CD4-positive, alpha-beta T cell treated with Interleukin-17A for 4 hours (primary cell): ENCODE results near the gene KMT2D.

Experiments
- DNase-seq: peaks from one replicate; pipeline ENCODE4 v3.0.0-alpha.2; 2020; ENCODE audit warnings: mixed read lengths

Gene KMT2D

DNA sequence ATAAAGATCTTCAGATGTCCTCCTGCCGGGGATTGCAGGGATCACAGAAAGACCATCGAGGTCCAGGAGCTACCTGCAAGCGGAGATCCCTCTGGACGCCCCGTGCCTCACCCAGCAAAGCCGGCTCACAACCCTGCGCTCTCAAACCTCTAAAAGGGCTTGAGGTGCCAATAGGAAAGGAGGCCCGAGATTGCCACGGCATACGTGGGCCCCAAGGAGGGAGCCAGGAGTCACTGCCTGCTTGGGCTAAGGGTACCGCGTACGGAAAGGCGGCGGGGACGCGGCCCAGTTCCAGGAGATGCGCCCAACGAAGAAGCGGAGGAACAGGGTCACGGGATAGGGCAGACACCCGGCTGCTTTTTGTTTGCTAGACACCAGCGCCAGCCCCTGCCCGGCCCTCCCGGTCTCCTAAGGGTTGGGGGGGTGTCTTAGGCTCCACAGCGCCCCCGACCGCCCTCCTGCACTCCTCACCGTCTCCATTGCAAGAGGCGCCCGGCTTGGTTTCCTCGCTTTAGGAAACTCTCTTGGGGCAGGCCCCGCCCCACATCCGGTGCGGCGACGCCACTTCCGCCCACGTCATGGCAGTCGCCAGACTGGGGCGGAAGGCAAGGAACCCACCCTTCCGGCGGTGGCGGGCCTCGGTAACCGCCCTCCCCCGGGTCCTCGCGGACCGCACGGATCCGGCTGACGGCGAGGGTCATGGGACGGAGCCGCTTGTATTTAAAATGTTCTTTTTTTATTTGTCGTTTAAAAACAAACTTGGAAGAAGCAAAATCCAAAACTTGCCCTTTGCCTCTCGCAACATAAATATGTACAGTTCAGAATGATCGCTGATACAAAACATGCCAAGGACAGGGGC lies 42.1 kb downstream of the KMT2D start, which contains the start of gene PRKAG1:
TSS of gene PRKAG1 (minus strand) at position 516 of the 859 bp plus-strand sequence. CDS start at position 480, 36 bp downstream.
- peak; percentile 97 for DNase-seq

DNA sequence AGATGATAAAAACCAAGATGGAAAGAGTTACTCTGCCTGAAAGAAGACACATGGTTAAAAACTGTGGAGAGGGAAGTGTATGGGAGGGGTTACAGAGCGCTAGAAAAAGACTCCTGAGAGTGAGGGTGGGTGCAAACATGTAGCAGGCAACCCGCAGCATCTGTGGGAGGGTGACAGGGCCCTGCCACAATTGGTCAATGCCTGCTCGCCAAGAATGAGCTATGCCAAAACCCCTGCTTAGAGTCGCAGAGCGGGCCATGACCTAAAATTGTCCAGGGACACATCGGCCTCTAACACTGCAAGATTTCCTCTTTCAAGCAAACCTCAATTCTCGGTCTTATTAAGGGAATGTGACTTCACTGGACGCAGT lies 42.7 kb downstream of the KMT2D start:
- DNase-seq = peak; percentile 14

DNA sequence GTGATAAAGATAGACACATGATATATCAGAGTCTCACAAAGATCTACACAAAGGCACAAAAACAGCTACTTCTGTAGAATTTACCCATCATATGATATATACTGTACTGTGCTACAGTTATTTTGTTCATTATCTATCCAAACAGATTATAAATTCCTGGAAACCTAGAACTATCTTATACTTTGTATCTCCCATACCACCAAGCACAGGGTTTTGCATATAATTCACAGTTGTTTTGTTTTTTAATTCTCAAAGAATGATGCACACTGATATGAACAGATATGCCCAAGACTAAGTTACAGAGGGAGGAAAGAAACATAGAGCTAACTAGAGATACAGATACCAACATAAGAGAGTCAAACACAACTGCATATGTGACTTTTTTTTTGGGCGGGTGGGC lies 45.4 kb downstream of the KMT2D start:
- no peak for DNase-seq

DNA sequence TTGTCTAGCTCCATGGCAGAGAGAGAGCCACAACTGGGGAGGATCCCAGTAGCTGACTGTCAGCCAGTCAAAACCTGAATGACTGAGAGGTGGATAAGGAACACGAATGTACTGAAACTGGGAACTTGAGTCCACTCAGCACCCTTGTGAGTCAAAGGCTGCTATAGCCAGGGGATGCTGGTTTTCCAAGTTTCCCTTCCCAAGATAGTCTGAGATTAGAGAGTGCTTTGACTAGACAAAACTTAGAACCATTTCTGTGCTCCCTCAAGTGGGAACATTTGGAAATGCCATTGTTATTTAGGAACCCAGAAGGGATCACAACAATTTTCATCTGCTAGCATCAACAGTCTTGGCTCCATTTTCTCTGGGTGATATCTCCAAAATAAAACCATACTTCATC lies 46.0 kb downstream of the KMT2D start:
- DNase-seq = no peak

DNA sequence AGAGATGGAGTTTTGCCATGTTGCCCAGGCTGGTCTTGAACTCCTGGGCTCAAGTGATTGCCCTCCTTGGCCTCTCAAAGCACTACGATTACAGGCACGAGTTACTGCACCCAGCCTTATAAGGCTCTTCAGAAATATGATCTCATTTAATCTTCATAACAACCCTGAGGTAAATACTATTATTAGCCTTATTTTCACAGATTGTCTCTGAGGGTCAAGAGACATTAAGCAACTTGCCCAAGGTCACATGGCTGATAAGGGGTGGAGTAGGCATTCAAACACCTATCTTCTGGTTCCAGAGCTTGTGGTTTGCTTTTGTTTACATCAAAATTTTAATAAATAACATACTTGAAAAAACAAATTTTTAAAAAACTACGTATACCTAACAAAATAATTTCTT lies 47.2 kb downstream of the KMT2D start:
- no peak for DNase-seq

DNA sequence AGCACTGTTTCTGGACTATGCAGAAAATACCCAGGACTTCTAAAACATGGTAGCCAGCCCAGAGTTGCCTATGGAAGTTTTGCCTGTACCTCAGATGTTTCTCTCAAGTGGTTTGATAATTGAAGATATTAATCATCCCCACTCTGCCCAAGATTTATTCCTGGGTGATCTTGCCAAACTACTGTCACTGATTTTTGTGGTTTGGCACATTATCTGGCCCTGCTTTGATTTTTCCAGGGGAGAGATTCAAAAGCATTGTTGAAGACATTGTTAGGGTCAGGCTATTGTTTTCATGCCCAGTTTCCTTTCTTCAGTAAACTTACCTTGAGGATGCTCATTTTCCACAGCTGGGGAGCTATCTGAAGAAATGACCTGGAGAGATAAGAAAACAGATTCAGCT lies 47.9 kb downstream of the KMT2D start:
- no peak for DNase-seq
